HepG2 (cell line): ENCODE results near the gene FEM1B. TPM values are rescaled to one million over a fixed set of nuclear protein-coding genes. Genes with fewer than 3 reads are reported as not detected.

Experiments used
- ATM ChIP-seq: fragments of 450-650 bp; IDR thresholded peaks from 2 replicates; pipeline ENCODE4 v1.7.1; 2017; ENCODE audit warnings: mild to moderate bottlenecking, borderline replicate concordance
- IRX3 ChIP-seq: sonication (generic); formaldehyde crosslinking; IDR thresholded peaks from 2 replicates; pipeline ENCODE4 v1.8.1; 2023; ENCODE audit warnings: mild to moderate bottlenecking, low read depth, missing genetic modification reagents, borderline replicate concordance
- NCOR1 ChIP-seq: fragments of 200-600 bp; sonication (generic); IDR thresholded peaks from 2 replicates; pipeline ENCODE4 v1.7.0; 2017; ENCODE audit warnings: antibody characterized with exemption, low read length, borderline replicate concordance
- RERE ChIP-seq: IDR thresholded peaks from 2 replicates; pipeline ENCODE4 v1.6.1; 2016; ENCODE audit warnings: low read depth, missing genetic modification reagents, missing compliant biosample characterization
- SRSF1 ChIP-seq: fragments of 200-400 bp; formaldehyde crosslinking; optimal IDR thresholded peaks from 2 replicates; pipeline ENCODE3; 2017; ENCODE audit warnings: mild to moderate bottlenecking, low read depth, low read length, moderate library complexity
- ZNF263 ChIP-seq: sonication (generic); formaldehyde crosslinking; IDR thresholded peaks from 2 replicates; pipeline ENCODE4 v1.4.0; 2020; ENCODE audit warnings: missing genetic modification reagents
- ZNF556 ChIP-seq: sonication (generic); formaldehyde crosslinking; IDR thresholded peaks from 2 replicates; pipeline ENCODE4 v1.4.0; 2020; ENCODE audit warnings: mild to moderate bottlenecking, missing genetic modification reagents, borderline replicate concordance
- ZNF772 ChIP-seq: sonication (generic); formaldehyde crosslinking; IDR thresholded peaks from 2 replicates; pipeline ENCODE4 v1.5.0; 2020; ENCODE audit warnings: mild to moderate bottlenecking, missing genetic modification reagents
- ZNF788 ChIP-seq: sonication (generic); formaldehyde crosslinking; IDR thresholded peaks from 2 replicates; pipeline ENCODE4 v1.5.0; 2020; ENCODE audit warnings: mild to moderate bottlenecking, missing genetic modification reagents, borderline replicate concordance
- polyA plus RNA-seq, 8 experiments: library from polyadenylated mRNA; depleted of rRNA in 3 of 8; stranded (reverse) in 7 of 8; unstranded in 1 of 8; fragments of >200 nt; fragmentation: Illumina TruSeq in 4 of 8; extraction: Trizol in 4 of 8; gene quantifications; 2 replicates each; pipeline versions ENCODE4 v1.2.1 to v1.2.3, GENCODE V29; 2011 to 2016; ENCODE audit warnings: low read depth in 4 of 8, missing spikeins in 1 of 8, mixed read lengths in 1 of 8; ENCODE audit not compliant: insufficient read depth in 1 of 8
- total RNA-seq, 5 experiments: library from RNA; depleted of rRNA; stranded (reverse); fragments of >200 nt; fragmentation: Illumina TruSeq; extraction: Trizol; gene quantifications; 2 replicates each; pipeline ENCODE4 v1.2.3, GENCODE V29; 2016; ENCODE audit warnings: low read depth in 1 of 5
- TF ChIP-seq, protein P1 (sequence below): sonication (generic); formaldehyde crosslinking; IDR thresholded peaks from 2 replicates; pipeline ENCODE4 v1.5.0; 2020; ENCODE audit warnings: mild to moderate bottlenecking, missing genetic modification reagents, borderline replicate concordance
- TF ChIP-seq, protein P2 (sequence below): sonication (generic); formaldehyde crosslinking; IDR thresholded peaks from 2 replicates; pipeline ENCODE4 v1.4.0; 2020; ENCODE audit warnings: missing genetic modification reagents, borderline replicate concordance
- TF ChIP-seq, protein P3 (sequence below), 2 experiments: sonication (generic) in 1 of 2; formaldehyde crosslinking in 1 of 2; IDR thresholded peaks; 2 replicates each; pipeline versions ENCODE4 v1.4.0 to v1.6.1; 2018 to 2020; ENCODE audit warnings: missing genetic modification reagents in 2 of 2, borderline replicate concordance in 1 of 2, low read depth in 1 of 2, mild to moderate bottlenecking in 1 of 2, missing biosample characterization in 1 of 2

Gene FEM1B
- total and polyA plus RNA-seq, 2 of the 13 experiments (the other 11 are each of a cell fraction or from before 2014, with no cell fraction given): 38.1 to 40.0 TPM

DNA sequence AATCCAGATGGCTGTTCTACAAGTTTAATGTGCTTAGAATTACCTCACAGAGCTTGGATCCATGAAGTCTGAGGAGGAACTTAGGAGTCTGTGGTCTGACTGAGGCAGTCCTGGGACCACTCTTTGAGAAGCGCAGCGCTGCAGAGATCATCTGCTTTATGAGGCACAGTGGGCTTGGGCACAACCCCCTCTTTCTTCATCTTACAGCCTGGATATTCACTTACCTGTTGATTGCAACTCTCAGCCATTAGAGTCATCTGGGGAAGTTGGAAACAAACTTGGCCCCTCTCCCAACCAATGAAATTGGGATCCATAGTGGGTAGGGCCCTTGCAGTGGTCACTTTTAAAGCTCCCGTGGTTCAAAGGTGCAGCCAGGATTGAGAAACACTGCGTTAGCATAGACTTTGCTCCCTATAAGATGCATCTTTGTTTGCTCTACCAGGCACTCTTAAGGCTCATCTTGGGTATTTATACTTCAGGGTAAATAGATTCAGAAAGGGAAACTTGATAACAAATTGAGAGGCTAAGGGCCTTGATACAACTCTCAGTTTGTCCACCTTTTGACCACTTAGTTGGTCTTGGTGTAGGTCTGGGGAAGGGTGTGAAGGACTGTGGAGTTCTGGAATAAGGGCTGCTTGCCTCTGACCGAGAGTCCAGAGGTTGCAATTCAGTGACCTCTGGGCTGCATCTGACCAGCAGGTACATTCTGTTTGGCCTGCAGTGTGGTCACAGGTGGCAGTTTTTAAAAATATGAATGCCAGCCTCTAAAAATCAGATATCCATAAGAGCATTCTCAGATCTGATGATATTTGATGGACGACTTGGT is 22.8 kb downstream of the FEM1B start (continued):
- no peak for TF ChIP-seq RERE (CRISPR knock-in tag)
- TF ChIP-seq, protein P1, sequence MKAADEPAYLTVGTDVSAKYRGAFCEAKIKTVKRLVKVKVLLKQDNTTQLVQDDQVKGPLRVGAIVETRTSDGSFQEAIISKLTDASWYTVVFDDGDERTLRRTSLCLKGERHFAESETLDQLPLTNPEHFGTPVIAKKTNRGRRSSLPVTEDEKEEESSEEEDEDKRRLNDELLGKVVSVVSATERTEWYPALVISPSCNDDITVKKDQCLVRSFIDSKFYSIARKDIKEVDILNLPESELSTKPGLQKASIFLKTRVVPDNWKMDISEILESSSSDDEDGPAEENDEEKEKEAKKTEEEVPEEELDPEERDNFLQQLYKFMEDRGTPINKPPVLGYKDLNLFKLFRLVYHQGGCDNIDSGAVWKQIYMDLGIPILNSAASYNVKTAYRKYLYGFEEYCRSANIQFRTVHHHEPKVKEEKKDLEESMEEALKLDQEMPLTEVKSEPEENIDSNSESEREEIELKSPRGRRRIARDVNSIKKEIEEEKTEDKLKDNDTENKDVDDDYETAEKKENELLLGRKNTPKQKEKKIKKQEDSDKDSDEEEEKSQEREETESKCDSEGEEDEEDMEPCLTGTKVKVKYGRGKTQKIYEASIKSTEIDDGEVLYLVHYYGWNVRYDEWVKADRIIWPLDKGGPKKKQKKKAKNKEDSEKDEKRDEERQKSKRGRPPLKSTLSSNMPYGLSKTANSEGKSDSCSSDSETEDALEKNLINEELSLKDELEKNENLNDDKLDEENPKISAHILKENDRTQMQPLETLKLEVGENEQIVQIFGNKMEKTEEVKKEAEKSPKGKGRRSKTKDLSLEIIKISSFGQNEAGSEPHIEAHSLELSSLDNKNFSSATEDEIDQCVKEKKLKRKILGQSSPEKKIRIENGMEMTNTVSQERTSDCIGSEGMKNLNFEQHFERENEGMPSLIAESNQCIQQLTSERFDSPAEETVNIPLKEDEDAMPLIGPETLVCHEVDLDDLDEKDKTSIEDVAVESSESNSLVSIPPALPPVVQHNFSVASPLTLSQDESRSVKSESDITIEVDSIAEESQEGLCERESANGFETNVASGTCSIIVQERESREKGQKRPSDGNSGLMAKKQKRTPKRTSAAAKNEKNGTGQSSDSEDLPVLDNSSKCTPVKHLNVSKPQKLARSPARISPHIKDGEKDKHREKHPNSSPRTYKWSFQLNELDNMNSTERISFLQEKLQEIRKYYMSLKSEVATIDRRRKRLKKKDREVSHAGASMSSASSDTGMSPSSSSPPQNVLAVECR: peak; percentile 41; the same call in 1 of the 2 replicates
- peak; percentile 41; the same call in 1 of the 2 replicates for TF ChIP-seq ZNF772
- TF ChIP-seq, protein P2, sequence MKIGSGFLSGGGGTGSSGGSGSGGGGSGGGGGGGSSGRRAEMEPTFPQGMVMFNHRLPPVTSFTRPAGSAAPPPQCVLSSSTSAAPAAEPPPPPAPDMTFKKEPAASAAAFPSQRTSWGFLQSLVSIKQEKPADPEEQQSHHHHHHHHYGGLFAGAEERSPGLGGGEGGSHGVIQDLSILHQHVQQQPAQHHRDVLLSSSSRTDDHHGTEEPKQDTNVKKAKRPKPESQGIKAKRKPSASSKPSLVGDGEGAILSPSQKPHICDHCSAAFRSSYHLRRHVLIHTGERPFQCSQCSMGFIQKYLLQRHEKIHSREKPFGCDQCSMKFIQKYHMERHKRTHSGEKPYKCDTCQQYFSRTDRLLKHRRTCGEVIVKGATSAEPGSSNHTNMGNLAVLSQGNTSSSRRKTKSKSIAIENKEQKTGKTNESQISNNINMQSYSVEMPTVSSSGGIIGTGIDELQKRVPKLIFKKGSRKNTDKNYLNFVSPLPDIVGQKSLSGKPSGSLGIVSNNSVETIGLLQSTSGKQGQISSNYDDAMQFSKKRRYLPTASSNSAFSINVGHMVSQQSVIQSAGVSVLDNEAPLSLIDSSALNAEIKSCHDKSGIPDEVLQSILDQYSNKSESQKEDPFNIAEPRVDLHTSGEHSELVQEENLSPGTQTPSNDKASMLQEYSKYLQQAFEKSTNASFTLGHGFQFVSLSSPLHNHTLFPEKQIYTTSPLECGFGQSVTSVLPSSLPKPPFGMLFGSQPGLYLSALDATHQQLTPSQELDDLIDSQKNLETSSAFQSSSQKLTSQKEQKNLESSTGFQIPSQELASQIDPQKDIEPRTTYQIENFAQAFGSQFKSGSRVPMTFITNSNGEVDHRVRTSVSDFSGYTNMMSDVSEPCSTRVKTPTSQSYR: no peak
- TF ChIP-seq ZNF263 (CRISPR knock-in tag): no peak
- TF ChIP-seq, protein P3, sequence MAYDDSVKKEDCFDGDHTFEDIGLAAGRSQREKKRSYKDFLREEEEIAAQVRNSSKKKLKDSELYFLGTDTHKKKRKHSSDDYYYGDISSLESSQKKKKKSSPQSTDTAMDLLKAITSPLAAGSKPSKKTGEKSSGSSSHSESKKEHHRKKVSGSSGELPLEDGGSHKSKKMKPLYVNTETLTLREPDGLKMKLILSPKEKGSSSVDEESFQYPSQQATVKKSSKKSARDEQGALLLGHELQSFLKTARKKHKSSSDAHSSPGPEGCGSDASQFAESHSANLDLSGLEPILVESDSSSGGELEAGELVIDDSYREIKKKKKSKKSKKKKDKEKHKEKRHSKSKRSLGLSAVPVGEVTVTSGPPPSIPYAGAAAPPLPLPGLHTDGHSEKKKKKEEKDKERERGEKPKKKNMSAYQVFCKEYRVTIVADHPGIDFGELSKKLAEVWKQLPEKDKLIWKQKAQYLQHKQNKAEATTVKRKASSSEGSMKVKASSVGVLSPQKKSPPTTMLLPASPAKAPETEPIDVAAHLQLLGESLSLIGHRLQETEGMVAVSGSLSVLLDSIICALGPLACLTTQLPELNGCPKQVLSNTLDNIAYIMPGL (CRISPR knock-in tag; IDR thresholded peaks at IDR 0.05; ENCODE audit: borderline replicate concordance in 1 of 2, low read depth in 1 of 2): peak in 1 of 2 experiments; percentile 34; a peak in 1 of 4 replicates
- TF ChIP-seq IRX3: no peak
- peak; percentile 71; the same call in 1 of the 2 replicates for TF ChIP-seq ZNF556 (CRISPR knock-in tag)
- TF ChIP-seq NCOR1: peak; percentile 98
- no peak for TF ChIP-seq SRSF1
- no peak for TF ChIP-seq ZNF788 (CRISPR knock-in tag)
- no peak for TF ChIP-seq ATM
